ENCODE results near the gene PRR5L.

- TF ChIP-seq KLF9 (tag by site-specific recombination; IDR thresholded peaks at IDR 0.05; ENCODE audit: low read depth), result no peak
- no peak for TF ChIP-seq CTCF (tag by site-specific recombination; IDR thresholded peaks at IDR 0.05)
- no peak for TF ChIP-seq KLF8 (tag by site-specific recombination; IDR thresholded peaks at IDR 0.05)
Measured at GRCh38 chr11:36417154-36417553, 121.1 kb downstream of the PRR5L start.

Data from HEK293 (cell line).